HepG2 (cell line): ENCODE results near the gene CRADD.
"Not testable (repeated sequence)": the region's sequence is repeated elsewhere in the genome, so short reads cannot be mapped to it uniquely, and the experiment has no call there.

Experiments used
- BRD4 ChIP-seq: sonication (generic); formaldehyde crosslinking; IDR thresholded peaks from 2 replicates; pipeline ENCODE4 v1.4.0; 2020; ENCODE audit warnings: missing genetic modification reagents
- CTCF ChIP-seq: sonication (generic); formaldehyde crosslinking; IDR thresholded peaks from 2 replicates; pipeline ENCODE4 v1.5.0; 2020; ENCODE audit warnings: mild to moderate bottlenecking, missing genetic modification reagents, moderate library complexity
- E2F1 ChIP-seq: sonication (generic); formaldehyde crosslinking; IDR thresholded peaks from 2 replicates; pipeline ENCODE4 v1.5.0; 2020; ENCODE audit warnings: missing genetic modification reagents
- EP300 ChIP-seq, 3 experiments: sonication (generic) in 1 of 3; formaldehyde crosslinking in 1 of 3; IDR thresholded peaks; 2 replicates each; pipeline versions ENCODE4 v1.5.1 to v1.6.1; 2011 to 2020; ENCODE audit warnings: low read depth in 2 of 3, low read length in 2 of 3, borderline replicate concordance in 1 of 3, improper control_type of control experiment in 1 of 3, mild to moderate bottlenecking in 1 of 3, missing genetic modification reagents in 1 of 3, moderate library complexity in 1 of 3
- FOXP1 ChIP-seq, 2 experiments: fragments of 450-650 bp in 1 of 2; IDR thresholded peaks; 2 replicates each; pipeline ENCODE4 v1.6.1; 2017 to 2018; ENCODE audit warnings: antibody characterized with exemption in 1 of 2
- HNRNPLL ChIP-seq: fragments of 200-400 bp; formaldehyde crosslinking; IDR thresholded peaks from 2 replicates; pipeline ENCODE4 v1.6.1; 2017; ENCODE audit warnings: mild to moderate bottlenecking, low read depth, low read length; ENCODE audit not compliant: poor library complexity, severe bottlenecking
- HOXA7 ChIP-seq: sonication (generic); formaldehyde crosslinking; IDR thresholded peaks from 2 replicates; pipeline ENCODE4 v1.8.1; 2022; ENCODE audit warnings: mild to moderate bottlenecking, missing genetic modification reagents, moderate library complexity
- RAD21 ChIP-seq: fragments of 450-650 bp; formaldehyde crosslinking; IDR thresholded peaks from 2 replicates; pipeline ENCODE4 v1.5.0; 2020; ENCODE audit warnings: mild to moderate bottlenecking
- TAF1 ChIP-seq: sonication (generic); formaldehyde crosslinking; IDR thresholded peaks from 2 replicates; pipeline ENCODE4 v1.4.0; 2020; ENCODE audit warnings: missing genetic modification reagents
- TMF1 ChIP-seq: sonication (generic); formaldehyde crosslinking; IDR thresholded peaks from 2 replicates; pipeline ENCODE4 v1.8.1; 2022; ENCODE audit warnings: low read depth, missing genetic modification reagents
- ZNF121 ChIP-seq: sonication (generic); formaldehyde crosslinking; IDR thresholded peaks from 2 replicates; pipeline ENCODE4 v1.5.0; 2020; ENCODE audit warnings: mild to moderate bottlenecking, missing genetic modification reagents
- ZNF253 ChIP-seq: sonication (generic); formaldehyde crosslinking; IDR thresholded peaks from 2 replicates; pipeline ENCODE4 v1.8.0; 2022; ENCODE audit warnings: mild to moderate bottlenecking, missing genetic modification reagents, borderline replicate concordance

DNA sequence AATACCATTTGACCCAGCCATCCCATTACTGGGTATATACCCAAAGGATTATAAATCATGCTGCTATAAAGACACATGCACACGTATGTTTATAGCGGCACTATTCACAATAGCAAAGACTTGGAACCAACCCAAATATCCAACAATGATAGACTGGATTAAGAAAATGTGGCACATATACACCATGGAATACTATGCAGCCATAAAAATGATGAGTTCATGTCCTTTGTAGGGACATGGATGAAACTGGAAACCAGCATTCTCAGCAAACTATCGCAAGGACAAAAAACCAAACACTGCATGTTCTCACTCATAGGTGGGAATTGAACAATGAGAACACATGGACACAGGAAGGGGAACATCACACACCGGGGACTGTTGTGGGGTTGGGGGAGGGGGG lies 104.8 kb downstream of the CRADD start:
- TF ChIP-seq ZNF121 (CRISPR knock-in tag); RAD21 (CRISPR knock-in tag); BRD4 (CRISPR knock-in tag); E2F1 (CRISPR knock-in tag); TAF1 (CRISPR knock-in tag); ZNF253 (CRISPR knock-in tag); CTCF (CRISPR knock-in tag); HNRNPLL; HOXA7; EP300 (IDR thresholded peaks at IDR 0.05; ENCODE audit: low read depth in 2 of 2, low read length in 2 of 2); EP300 (CRISPR knock-in tag; IDR thresholded peaks at IDR 0.05; ENCODE audit: borderline replicate concordance); FOXP1 (IDR thresholded peaks at IDR 0.05); FOXP1 (CRISPR knock-in tag; IDR thresholded peaks at IDR 0.05); TMF1 (CRISPR knock-in tag): not testable (repeated sequence)
